NCI-H226 (cell line): Measurements from ENCODE around the gene SLFN5.
"Not testable (repeated sequence)": the region's sequence is repeated elsewhere in the genome, so short reads cannot be mapped to it uniquely, and the experiment has no call there.

Experiments
- DNase-seq: peaks from one replicate; pipeline ENCODE4 v3.0.0-alpha.2; 2015

The SLFN5 gene

DNA sequence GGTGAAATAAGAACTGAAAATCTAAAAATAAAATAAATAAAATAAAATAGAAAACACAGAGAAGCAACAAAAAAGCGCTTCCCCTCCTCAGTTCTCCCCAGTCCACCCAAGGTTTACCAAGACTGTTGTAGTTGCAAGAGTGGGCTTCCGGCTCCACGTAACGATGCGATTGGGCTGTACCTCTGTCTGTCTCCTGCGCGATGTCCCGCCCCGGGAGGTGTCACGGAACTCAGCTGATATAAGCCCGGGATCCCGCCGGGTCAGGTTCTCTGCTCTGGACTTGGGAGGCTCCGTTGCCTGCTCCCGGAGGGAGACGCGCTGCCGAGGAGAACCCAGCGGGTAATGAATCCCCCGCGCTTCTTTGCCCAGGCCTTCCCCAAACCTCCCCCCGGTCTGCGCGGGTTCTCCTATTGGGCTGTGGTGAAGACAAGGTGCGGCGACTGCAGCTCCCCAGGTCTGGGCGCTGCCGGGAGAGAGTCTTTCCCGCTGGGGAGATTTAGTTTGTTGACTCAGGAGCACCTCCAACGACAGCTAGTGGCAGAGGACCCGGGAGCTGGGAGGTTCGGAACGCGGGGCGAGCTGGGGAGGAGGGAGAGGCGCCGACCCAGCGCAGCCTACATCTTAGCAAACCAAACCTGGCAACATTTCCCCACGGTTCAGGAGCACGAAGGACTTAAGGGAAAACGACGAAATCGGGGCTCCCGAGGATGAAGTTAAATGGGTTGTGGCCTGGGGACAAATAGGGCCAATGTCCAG, at the start of gene SLFN5:
Gene SLFN5 (plus strand): TSS at position 268 of the 756 bp plus-strand sequence. CDS start 15,619 bp downstream, outside the sequence.
- peak; percentile 86 for DNase-seq

DNA sequence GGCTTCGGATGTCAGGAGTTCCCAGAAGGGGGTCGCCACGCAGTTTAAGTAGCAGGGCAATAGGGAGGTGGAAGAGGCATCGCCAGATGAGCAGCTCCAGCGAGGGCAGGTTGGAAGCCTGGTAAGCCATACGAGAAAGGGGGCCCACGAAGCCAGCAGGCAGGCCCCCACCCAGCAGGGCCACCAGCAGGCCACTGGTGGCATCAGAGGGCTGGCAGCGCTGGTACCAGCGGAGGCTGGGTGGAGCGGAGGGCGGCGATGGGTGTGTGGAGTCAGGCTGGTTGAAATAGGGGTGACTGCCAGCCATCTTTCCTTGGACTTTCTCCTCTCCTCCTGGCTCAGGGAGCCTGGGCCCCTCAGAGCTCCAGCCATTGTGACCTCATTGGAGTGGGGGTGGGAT, 48.9 kb upstream of the SLFN5 start, which contains the start of gene SLC35G3:
Gene SLC35G3 (minus strand): TSS at position 393 of the 400 bp plus-strand sequence. CDS start 86 bp downstream, at position 307.
- DNase-seq = not testable (repeated sequence)

DNA sequence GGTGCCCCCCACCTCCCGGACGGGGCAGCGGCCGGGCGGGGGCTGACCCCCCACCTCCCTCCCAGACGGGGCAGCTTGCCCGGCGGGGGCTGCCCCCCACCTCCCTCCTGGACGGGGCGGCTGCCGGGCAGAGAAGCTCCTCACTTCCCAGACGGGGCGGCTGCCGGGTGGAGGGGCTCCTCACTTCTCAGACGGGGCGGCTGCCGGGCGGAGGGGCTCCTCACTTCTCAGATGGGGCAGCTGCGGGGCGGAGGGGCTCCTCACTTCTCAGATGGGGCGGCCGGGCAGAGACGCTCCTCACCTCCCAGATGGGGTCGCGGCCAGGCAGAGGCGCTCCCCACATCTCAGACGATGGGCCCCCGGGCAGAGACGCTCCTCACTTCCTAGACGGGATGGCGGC, 47.8 kb upstream of the SLFN5 start:
- DNase-seq = not testable (repeated sequence)

DNA sequence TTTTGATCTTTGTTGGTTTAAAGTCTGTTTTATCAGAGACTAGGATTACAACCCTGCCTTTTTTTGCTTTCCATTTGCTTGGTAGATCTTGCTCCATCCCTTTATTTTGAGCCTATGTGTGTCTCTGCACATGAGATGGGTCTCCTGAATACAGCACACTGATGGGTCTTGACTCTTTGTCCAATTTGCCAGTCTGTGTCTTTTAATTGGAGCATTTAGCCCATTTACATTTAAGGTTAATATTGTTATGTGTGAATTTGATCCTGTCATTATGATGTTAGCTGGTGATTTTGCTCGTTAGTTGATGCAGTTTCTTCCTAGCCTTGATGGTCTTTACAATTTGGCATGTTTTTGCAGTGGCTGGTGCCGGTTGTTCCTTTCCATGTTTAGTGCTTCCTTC, 40.3 kb upstream of the SLFN5 start:
- not testable (repeated sequence) for DNase-seq

DNA sequence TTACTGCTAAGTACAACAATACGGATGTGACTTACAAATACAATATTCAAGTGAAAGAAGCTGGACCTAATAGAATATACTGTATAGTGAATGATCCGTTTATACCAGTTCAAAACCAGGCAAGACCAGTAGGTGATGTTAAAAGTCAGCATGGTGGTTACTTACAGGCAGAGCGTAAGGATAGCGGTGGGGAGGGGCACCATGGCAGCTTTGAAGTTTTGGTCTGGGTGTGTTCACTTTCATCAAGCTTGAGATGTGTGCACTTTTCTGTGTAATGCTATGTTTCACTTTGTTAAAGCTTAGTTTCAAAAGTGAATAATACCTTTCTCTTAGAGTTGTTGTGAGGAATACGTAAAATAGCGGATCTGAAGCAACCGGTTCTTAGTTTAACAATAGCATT, 32.1 kb upstream of the SLFN5 start:
- DNase-seq = no peak

- no peak for DNase-seq
Observed at GRCh38 chr17:35212668-35213067, 30.2 kb upstream of the SLFN5 start.

DNA sequence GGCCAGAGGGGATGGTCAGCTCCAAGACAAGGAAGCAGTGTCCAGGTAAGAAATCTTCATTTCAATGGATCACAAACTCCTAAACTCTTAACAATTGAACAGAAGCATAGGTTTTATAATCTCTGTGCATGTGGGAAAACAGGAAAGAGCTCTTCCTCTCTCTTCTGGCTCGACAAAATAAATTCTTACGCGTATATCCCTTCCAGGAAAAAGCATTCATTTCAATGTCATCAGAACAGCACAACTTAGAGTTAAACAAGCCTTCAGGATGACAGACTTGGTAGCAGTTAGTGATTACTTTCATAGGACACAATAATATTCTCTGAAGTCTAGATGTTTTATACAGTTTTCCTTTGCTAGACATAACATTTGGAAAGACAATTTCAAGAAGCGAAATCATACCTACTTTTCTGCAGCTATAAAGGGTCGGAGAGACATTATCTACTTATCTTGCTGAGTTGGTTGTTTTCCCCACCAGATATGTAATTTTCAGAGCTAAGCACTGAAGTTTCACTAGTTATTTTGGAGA, 29.4 kb upstream of the SLFN5 start:
- no peak for DNase-seq

GRCh38 chr17:35214192-35214591, 28.7 kb upstream of the SLFN5 start:
- DNase-seq = no peak

DNA sequence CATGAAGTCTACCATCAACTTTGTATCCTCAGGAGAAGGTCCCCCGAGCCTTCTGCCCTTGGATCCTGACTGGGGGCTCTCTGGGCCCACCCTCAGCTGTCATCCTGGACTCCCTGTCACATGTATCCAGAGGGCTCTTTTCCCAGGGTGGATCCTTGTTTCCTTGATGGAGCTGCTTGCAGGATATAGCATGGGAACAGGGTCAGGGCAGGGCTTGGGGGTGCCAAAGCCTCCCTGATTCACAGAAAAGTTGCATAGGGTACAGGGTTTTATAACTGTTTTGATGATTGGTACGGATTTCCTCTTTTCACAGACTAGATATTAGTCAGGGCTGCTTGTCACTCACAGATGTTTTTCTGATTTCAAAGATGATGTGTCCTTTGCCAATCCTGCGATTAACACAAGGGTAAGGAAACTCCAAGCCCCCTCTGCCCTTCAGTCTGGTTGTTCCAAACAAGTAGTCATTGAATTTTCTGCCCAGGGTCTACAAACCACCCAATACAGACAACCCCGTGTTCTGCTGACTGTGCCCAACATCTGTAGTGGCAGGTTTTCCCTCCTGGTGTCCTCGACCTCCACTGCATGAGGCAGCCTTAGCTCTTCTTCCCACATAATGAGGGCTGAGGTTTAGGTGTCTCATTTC, 28.1 kb upstream of the SLFN5 start:
- no peak for DNase-seq

DNA sequence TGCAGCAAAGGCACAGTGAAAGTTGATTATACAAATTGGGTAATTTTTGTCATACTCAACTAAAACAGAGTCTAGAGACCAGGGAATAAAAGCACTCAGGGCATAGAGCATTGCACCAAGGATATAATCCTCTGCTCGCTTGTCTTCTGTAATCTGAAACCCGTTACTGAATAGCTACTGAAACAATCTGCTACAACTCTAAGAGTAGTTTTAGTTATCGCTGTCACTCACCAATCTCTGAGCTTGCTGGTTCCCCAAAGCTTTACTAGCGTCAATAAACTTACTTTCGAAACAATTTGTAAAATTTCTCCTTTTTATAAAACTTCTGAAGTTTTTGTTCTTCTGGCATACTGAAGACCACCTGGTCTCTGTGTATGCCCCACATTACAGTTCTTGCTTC, 25.8 kb upstream of the SLFN5 start:
- no peak for DNase-seq

GRCh38 chr17:35218915-35219314, 24.0 kb upstream of the SLFN5 start:
- no peak for DNase-seq

GRCh38 chr17:35222452-35222851, 20.4 kb upstream of the SLFN5 start:
- no peak for DNase-seq

DNA sequence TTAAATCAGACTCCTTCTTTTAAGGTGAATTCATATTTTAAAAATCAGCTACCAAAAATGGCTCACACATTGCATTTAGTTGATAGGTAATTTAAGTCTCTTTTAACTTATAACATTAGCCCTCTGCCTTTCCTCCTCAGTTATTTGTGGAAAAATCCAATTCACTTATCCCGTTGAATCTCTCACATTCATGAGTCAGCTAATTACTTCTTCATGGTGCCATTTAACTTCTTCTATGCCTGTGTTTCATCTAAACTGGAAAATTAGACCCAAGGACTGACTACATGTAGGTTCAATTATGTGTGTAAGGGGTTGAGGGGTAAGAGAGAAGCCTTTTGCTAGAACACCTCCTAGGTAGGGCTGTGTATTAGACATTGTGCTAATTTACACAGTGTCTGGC, 18.4 kb upstream of the SLFN5 start:
- no peak for DNase-seq

- DNase-seq = no peak
Observed at GRCh38 chr17:35227546-35227945, 15.3 kb upstream of the SLFN5 start.

GRCh38 chr17:35229638-35230037, 13.2 kb upstream of the SLFN5 start:
- no peak for DNase-seq

GRCh38 chr17:35234315-35234714, 8.6 kb upstream of the SLFN5 start:
- DNase-seq = not testable (repeated sequence)

DNA sequence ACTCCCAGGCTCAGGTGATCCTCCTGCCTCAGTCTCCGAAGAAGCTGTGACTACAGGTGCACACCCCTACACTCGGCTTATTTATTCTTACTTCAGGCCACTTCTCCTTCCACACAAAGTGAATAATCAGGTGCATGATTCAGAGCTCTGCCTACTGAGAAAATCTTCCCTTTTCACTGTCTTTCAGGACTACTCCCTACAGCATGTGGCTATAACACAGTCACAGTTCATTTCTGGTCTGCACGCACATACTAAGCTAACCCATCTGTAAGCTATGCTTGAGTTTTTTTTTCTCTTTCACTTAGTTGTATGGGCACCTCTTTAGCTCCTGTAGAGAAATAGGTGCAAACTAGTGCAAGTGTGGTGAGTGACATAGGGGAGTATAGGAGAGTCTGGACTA, 7.6 kb upstream of the SLFN5 start:
- no peak for DNase-seq

DNA sequence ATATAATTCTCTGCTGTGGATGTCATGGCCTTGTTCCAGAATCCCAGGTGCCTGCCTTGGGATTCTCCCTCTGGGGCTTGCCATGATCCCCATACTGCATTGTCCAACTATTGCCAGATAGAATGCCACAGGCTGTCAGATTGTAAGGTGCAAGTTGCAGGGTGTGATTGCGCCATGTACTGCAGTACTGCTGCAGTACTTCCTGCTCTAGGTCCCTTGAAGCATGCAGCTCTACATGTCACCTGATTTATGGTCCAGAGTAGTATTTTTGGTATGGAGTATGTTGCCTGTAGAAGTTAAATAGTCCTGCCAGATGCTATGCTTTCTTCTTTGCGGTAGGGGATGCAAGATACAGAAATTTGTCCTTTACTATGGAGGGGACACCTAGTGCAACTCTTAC, 7.0 kb upstream of the SLFN5 start:
- DNase-seq = no peak

GRCh38 chr17:35236821-35237220, 6.1 kb upstream of the SLFN5 start:
- peak; percentile 32 for DNase-seq

DNA sequence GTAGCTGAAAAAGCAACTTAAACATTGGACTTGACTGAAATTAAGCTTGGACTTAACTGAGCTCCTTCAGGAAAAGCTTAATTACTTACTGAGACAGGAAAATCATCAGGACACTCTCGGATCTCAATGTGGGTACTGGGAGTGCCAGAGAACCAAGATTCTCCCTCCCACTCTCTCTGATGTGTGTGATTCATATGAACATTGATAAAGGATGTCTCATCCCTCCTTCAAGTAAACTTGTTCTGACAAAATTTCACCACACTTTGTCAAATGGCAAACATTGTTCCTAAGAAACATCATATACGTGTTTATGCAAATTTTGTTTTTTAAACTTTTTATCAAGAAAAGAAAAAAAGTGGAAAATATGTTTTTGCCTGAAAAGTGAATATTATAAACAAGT, 4.1 kb upstream of the SLFN5 start:
- peak; percentile 77 for DNase-seq

GRCh38 chr17:35239823-35240222, 3.0 kb upstream of the SLFN5 start:
- no peak for DNase-seq

DNA sequence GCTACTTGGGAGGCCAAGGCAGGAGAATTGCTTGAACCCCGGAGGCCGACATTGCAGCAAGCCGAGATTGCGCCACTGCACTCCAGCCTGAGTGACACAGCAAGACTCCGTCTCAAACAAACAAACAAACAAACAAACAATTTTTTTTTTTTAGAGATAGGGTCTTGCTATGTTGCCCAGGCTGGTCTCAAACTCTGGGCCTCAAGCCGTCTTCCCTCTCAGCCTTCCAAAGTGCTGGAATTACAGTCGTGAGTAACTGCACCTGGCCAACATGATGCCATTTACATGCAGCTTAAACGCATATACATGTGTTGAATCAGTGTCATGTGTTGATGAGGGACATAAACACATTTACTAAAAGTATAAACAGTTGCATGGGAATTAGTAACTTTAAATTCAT, 2.0 kb upstream of the SLFN5 start:
- no peak for DNase-seq

GRCh38 chr17:35241520-35241919, 1.4 kb upstream of the SLFN5 start:
- DNase-seq = no peak

- DNase-seq = peak; percentile 78
Observed at GRCh38 chr17:35242158-35242804, 591 bp upstream of the SLFN5 start.
